ENCODE results near the gene KCNK15.

The KCNK15 gene

GRCh38 chr20:44706301-44707017, 39.2 kb upstream of the KCNK15 start:
- no peaks in the 10 kb centered on the region; the same call in 1 of the 2 replicates for H3K4me1 ChIP-seq

GRCh38 chr20:44707018-44707579, 38.6 kb upstream of the KCNK15 start:
- DNase-seq (ENCODE audit: low spot score in 2 of 2), result no peak
- Histone ChIP-seq H3K36me3 (replicated peaks) (no peaks in the 10 kb centered on the region), H3K27me3 (ENCODE audit: low read depth) (no peaks in the 10 kb centered on the region), H3K9me3 (no peaks in the 10 kb centered on the region), H3K4me1 (no peaks in the 10 kb centered on the region), H3K4me3 (no peak overlapping the region)
- in situ Hi-C loops (cut with MboI; ENCODE audit: low sequenced_read_pairs), result no loop called here

More at GRCh38 chr20:44706301-44707017, 39.2 kb upstream of the KCNK15 start:
- Histone ChIP-seq H3K4me3 (no peak overlapping the region), H3K36me3 (replicated peaks) (no peaks in the 10 kb centered on the region), H3K27me3 (ENCODE audit: low read depth) (no peaks in the 10 kb centered on the region), H3K9me3 (no peaks in the 10 kb centered on the region)
- in situ Hi-C loops (cut with MboI; ENCODE audit: low sequenced_read_pairs), result no loop called here
- no peak for DNase-seq (ENCODE audit: low spot score in 2 of 2)

- no peaks in the 10 kb centered on the region for H3K27me3 ChIP-seq (ENCODE audit: low read depth)
- DNase-seq (ENCODE audit: low spot score in 2 of 2), result no peak
- H3K4me1 ChIP-seq, result no peaks in the 10 kb centered on the region
- no peaks in the 10 kb centered on the region for H3K36me3 ChIP-seq (replicated peaks)
- no peak overlapping the region for H3K4me3 ChIP-seq
- in situ Hi-C loops (cut with MboI; ENCODE audit: low sequenced_read_pairs), result no loop called here
- no peaks in the 10 kb centered on the region for H3K9me3 ChIP-seq
These were observed 36.3 kb upstream of the KCNK15 start for GRCh38 chr20:44709380-44709779.

- no peaks in the 10 kb centered on the region for H3K9me3 ChIP-seq
- in situ Hi-C loops (cut with MboI; ENCODE audit: low sequenced_read_pairs), result no loop called here
- no peak for DNase-seq (ENCODE audit: low spot score in 2 of 2)
- H3K27me3 ChIP-seq (ENCODE audit: low read depth), result no peaks in the 10 kb centered on the region
- H3K4me1 ChIP-seq, result no peaks in the 10 kb centered on the region
- H3K4me3 ChIP-seq, result no peak overlapping the region
- H3K36me3 ChIP-seq (replicated peaks), result no peaks in the 10 kb centered on the region
These were observed 35.9 kb upstream of the KCNK15 start for GRCh38 chr20:44709797-44710196.

GRCh38 chr20:44711237-44711636, 34.4 kb upstream of the KCNK15 start:
- H3K9me3 ChIP-seq, result no peaks in the 10 kb centered on the region
- no peaks in the 10 kb centered on the region for H3K27me3 ChIP-seq (ENCODE audit: low read depth)
- in situ Hi-C loops (cut with MboI; ENCODE audit: low sequenced_read_pairs), result no loop called here
- H3K36me3 ChIP-seq (replicated peaks), result no peaks in the 10 kb centered on the region
- H3K4me3 ChIP-seq, result no peak overlapping the region
- H3K4me1 ChIP-seq, result no peaks in the 10 kb centered on the region
- DNase-seq (ENCODE audit: low spot score in 2 of 2), result no peak

GRCh38 chr20:44714102-44714700, 31.5 kb upstream of the KCNK15 start:
- Histone ChIP-seq H3K4me1 (no peaks in the 10 kb centered on the region), H3K27me3 (ENCODE audit: low read depth) (no peaks in the 10 kb centered on the region), H3K9me3 (no peaks in the 10 kb centered on the region), H3K36me3 (replicated peaks) (no peaks in the 10 kb centered on the region), H3K4me3 (no peak overlapping the region)
- no peak for DNase-seq (ENCODE audit: low spot score in 2 of 2)
- in situ Hi-C loops (cut with MboI; ENCODE audit: low sequenced_read_pairs), result no loop called here

GRCh38 chr20:44714701-44715498, 30.8 kb upstream of the KCNK15 start, which contains the start of gene CCN5:
Gene CCN5, plus strand, starts transcription at chr20:44715369. Its CDS starts 22 bp downstream, at chr20:44715391.
- Histone ChIP-seq H3K27me3 (ENCODE audit: low read depth) (no peaks in the 10 kb centered on the region), H3K4me3 (no peak within 1 kb of the TSS), H3K9me3 (no peaks in the 10 kb centered on the region), H3K4me1 (no peaks in the 10 kb centered on the region), H3K36me3 (replicated peaks) (no peaks in the 10 kb centered on the region)
- in situ Hi-C loops (cut with MboI; ENCODE audit: low sequenced_read_pairs), result no loop called here
- DNase-seq (ENCODE audit: low spot score in 2 of 2), result peak in 1 of 2 experiments; percentile 50

GRCh38 chr20:44715499-44716308, 30.0 kb upstream of the KCNK15 start:
- no peaks in the 10 kb centered on the region; the same call in 1 of the 2 replicates for H3K4me1 ChIP-seq
- in situ Hi-C loops (cut with MboI; ENCODE audit: low sequenced_read_pairs), result no loop called here
- H3K9me3 ChIP-seq, result no peaks in the 10 kb centered on the region
- no peak for DNase-seq (ENCODE audit: low spot score in 2 of 2)
- H3K36me3 ChIP-seq (replicated peaks), result no peaks in the 10 kb centered on the region
- H3K4me3 ChIP-seq, result no peak overlapping the region
- H3K27me3 ChIP-seq (ENCODE audit: low read depth), result no peaks in the 10 kb centered on the region

- Histone ChIP-seq H3K4me1 (peaks cover 4% of the 10 kb centered on the region; the same call in 1 of the 2 replicates), H3K27me3 (ENCODE audit: low read depth) (no peaks in the 10 kb centered on the region), H3K4me3 (no peak overlapping the region), H3K36me3 (replicated peaks) (no peaks in the 10 kb centered on the region), H3K9me3 (no peaks in the 10 kb centered on the region)
- DNase-seq (ENCODE audit: low spot score in 2 of 2), result no peak
- in situ Hi-C loops (cut with MboI; ENCODE audit: low sequenced_read_pairs), result no loop called here
These were observed 29.2 kb upstream of the KCNK15 start for GRCh38 chr20:44716309-44717106.

- in situ Hi-C loops (cut with MboI; ENCODE audit: low sequenced_read_pairs), result no loop called here
These were observed 27.7 kb upstream of the KCNK15 start for GRCh38 chr20:44717986-44718385.

GRCh38 chr20:44719841-44720240, 25.8 kb upstream of the KCNK15 start:
- DNase-seq (ENCODE audit: low spot score in 2 of 2), result no peak
- H3K4me3 ChIP-seq, result no peak overlapping the region
- H3K27me3 ChIP-seq (ENCODE audit: low read depth), result no peaks in the 10 kb centered on the region
- peaks cover 4% of the 10 kb centered on the region; the same call in 1 of the 2 replicates for H3K4me1 ChIP-seq
- in situ Hi-C loops (cut with MboI; ENCODE audit: low sequenced_read_pairs), result no loop called here
- no peaks in the 10 kb centered on the region for H3K9me3 ChIP-seq
- H3K36me3 ChIP-seq (replicated peaks), result no peaks in the 10 kb centered on the region

More at GRCh38 chr20:44717986-44718385, 27.7 kb upstream of the KCNK15 start:
- Histone ChIP-seq H3K9me3 (no peaks in the 10 kb centered on the region), H3K36me3 (replicated peaks) (no peaks in the 10 kb centered on the region), H3K4me1 (peaks cover 4% of the 10 kb centered on the region; the same call in 1 of the 2 replicates), H3K4me3 (no peak overlapping the region), H3K27me3 (ENCODE audit: low read depth) (no peaks in the 10 kb centered on the region)
- DNase-seq (ENCODE audit: low spot score in 2 of 2), result peak in 1 of 2 experiments; percentile 53

- H3K27me3 ChIP-seq (ENCODE audit: low read depth), result no peaks in the 10 kb centered on the region
- in situ Hi-C loops (cut with MboI; ENCODE audit: low sequenced_read_pairs), result no loop called here
- DNase-seq (ENCODE audit: low spot score in 2 of 2), result peak in 1 of 2 experiments; percentile 49
These were observed 25.1 kb upstream of the KCNK15 start for GRCh38 chr20:44720621-44720996.

More at GRCh38 chr20:44720621-44720996, 25.1 kb upstream of the KCNK15 start:
- Histone ChIP-seq H3K4me3 (no peak overlapping the region), H3K9me3 (no peaks in the 10 kb centered on the region), H3K4me1 (peaks cover 4% of the 10 kb centered on the region; the same call in 1 of the 2 replicates), H3K36me3 (replicated peaks) (no peaks in the 10 kb centered on the region)

Measured in HAP-1 (cell line).